Non-pigmented ciliary epithelial cell (primary cell): ENCODE data around the gene HSPA14.
"Not testable (repeated sequence)": the region's sequence is repeated elsewhere in the genome, so short reads cannot be mapped to it uniquely, and the experiment has no call there.

Experiments used
- DNase-seq: peaks from one replicate; pipeline ENCODE4 v3.0.0-alpha.2; 2010; ENCODE audit warnings: low read depth

Gene HSPA14

GRCh38 chr10:14880229-14880628 lies 42.1 kb downstream of the HSPA14 start:
- DNase-seq: no peak

GRCh38 chr10:14884082-14884481 lies 46.0 kb downstream of the HSPA14 start:
- no peak for DNase-seq

DNA sequence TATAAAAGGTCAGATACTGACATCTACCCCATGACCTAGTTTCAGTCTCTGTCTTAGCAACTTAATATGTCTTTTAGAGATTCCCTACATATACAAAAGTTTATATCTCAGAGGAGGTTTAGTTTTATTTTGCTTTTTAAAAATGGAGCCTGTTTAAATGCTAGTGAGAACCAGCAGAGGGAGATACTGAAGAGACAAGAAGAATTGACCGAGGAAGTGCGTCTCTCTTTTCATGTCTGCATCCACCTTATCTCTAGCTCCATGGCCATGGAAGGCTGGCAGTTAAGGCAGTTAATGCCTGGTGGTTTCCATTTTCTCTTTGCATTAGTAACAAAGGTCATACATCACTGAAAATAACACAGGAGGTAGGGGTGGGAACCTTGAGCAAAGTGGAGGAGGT lies 51.2 kb downstream of the HSPA14 start:
- DNase-seq: no peak

DNA sequence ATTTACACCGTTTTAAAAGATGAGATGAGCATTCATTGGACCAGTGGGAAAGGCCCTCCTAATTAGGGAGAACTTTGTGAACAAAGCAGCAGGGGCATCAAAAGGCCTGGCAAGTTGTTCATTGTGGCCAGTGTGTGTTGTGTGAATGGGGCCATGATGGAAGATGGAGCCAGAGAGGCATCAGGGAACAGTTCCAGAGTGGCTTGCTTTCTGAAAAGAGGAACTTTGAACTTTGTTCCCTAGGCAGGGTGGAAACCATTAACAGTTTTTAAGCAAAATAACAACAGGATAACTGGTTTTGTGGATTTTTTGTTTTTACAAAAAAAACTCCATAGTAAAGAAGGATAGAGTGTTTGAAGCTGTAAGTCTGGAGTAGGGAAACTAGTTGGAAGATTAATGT lies 53.0 kb downstream of the HSPA14 start:
- no peak for DNase-seq

GRCh38 chr10:14904316-14904732 lies 66.2 kb downstream of the HSPA14 start:
- DNase-seq: no peak

GRCh38 chr10:14904864-14905263 lies 66.8 kb downstream of the HSPA14 start:
- no peak for DNase-seq

GRCh38 chr10:14905890-14906289 lies 67.8 kb downstream of the HSPA14 start:
- DNase-seq: no peak

DNA sequence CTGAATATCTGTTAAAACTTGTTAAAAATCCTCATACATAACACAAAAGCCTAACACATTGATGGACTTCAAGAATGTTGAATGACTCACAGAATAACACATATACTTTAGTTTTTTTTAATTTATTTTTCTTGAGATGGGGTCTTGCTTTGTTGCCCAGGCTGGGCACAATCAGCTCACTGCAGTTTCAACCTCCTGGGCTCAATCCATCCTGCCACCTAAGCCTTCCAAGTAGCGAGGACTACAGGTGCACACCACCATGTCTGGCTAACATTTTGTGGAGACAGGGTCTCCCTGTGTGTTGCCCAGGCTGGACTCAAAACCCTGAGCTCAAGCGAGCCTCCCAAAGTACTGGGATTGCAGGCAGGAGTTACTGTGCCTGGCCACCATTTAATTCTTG lies 68.7 kb downstream of the HSPA14 start:
- DNase-seq: no peak

DNA sequence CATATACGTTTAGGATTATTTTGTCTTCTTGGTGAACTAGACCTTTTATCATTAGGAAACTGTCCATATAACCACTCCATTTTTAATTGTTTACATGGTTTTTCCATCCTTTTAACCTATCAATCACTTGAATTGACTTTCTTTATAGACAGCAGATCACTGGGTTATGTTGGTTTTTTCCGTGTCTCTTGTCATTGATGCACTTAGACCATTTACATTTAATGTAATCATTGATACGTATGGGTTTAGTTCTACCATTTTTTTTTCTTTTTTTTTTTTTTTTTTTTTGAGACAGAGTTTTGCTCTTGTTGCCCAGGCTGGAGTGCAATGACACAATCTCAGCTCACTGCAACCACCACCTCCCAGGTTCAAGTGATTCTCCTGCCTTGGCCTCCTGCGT lies 69.5 kb downstream of the HSPA14 start:
- not testable (repeated sequence) for DNase-seq

DNA sequence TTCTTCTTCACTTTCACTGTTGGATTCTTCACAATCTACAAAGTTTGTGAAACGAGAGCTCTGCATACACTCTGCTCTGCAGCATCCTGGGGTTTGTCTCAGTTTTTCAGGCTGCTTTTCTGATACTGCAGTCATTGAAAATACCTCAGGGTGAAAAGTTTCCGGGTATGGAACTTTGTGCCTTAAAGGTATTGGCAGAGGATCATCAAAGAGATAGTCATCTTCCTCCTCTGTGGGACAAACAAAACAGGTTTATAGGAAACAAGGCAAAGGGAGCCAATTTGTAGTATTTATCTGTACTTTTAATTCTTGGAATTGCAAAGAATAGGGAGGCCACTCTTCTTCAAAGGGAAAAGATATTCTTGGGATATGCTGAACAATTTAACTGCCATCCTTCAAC lies 71.0 kb downstream of the HSPA14 start:
- no peak for DNase-seq

- no peak for DNase-seq
Observed at GRCh38 chr10:14910953-14911352, 72.8 kb downstream of the HSPA14 start.

GRCh38 chr10:14911801-14912200 lies 73.7 kb downstream of the HSPA14 start:
- DNase-seq: no peak

GRCh38 chr10:14916600-14916999 lies 78.5 kb downstream of the HSPA14 start:
- DNase-seq: no peak

DNA sequence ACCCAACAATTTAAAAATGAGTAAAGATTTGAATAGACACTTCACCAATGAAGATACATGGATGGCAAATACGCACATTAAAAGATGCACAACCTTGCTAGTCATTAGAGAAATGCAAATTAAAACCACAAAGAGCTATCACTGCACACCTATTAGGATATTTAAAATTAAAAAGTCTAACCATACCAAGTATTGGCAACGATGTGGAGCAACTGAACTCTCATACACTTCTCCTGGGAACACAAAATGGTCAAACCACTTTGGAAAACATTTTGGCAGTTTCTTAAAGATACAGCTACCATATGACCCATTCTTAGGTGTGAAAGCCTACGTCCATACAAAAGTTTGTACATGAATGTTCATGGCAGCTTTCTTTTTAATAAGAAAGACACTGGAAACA lies 79.7 kb downstream of the HSPA14 start:
- DNase-seq: no peak

GRCh38 chr10:14918964-14919363 lies 80.9 kb downstream of the HSPA14 start:
- DNase-seq: no peak
